Hippocampal formation (tissue), 2 donors: ENCODE data around the gene PTPRK.
A peak's percentile ranks its signal among the peaks of the same experiment; 100 is the strongest.
"Not testable (repeated sequence)": the region's sequence is repeated elsewhere in the genome, so short reads cannot be mapped to it uniquely, and the experiment has no call there.

ENCODE experiments used
- DNase-seq, 2 donors: peaks; one replicate each; lab custom pipeline; 2025; lab: John Stamatoyannopoulos, UW

PTPRK gene

DNA sequence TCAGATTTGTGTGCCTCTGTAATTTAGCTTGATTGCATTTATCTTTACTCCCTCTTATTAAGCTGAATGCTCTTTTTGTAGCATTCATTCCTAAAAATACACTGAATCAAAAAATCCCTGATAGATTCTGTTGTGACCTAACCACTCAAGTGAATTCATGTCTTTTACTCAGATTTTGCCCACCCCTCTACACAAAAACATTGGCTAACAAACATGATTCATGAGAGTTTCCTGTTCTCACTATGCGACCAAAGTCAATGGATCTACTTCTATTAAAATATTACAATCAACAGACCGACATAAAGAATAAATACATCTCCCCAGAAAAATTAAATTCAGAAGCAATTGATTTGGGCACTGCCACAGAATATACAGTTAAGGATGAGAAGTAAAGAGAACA, 520.0 kb downstream of the PTPRK start:
- no peak for DNase-seq

DNA sequence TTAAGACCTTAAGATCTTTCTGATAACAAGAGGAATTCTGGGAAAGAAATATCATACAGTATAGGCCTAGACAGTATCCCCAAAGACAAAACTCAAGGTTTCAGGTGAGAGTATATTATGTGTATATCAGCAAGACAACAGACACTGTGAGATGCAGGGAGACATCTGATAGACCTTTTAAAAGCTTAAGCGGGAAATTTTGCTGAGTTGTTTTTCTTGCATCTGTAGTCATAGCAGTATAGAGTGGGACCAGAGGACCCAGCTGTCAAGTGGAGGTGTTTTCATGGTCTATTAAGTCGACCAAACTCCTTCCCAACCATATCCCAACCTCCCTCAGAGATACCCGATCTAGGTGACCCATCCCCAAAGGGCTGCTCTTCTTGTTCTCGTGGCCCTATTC, 521.4 kb downstream of the PTPRK start:
- no peak for DNase-seq

DNA sequence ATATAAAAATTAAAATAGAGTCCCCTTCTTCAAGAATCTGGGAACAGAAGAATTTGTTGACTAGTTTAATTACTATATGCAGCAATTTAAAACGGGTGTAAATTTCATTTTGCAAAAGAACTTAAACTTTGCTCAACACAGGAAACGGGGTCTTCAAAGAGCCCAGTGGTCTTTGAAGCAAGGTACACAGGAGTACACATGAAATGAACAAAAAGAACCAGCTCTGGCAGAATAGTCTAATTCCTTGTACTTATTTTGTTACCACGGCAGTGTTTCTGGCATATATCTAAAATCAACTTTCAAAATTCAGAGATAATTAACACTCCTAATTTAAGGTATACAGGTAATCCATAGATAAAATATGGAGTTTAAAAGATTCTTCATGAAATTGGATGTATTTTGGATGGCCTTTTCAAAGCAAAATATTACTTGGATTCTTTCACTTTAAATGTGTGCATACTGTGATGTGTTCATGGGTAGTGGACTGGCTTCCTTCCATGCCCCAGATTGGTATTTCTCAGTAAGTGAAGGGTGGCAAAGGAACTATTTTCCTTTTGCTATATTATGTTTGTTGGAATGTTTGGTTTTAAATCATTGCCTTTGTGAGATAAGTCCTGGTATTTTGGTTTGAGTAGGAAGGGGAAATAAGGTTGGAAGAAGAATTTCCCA, 522.8 kb downstream of the PTPRK start:
- DNase-seq: no peak

DNA sequence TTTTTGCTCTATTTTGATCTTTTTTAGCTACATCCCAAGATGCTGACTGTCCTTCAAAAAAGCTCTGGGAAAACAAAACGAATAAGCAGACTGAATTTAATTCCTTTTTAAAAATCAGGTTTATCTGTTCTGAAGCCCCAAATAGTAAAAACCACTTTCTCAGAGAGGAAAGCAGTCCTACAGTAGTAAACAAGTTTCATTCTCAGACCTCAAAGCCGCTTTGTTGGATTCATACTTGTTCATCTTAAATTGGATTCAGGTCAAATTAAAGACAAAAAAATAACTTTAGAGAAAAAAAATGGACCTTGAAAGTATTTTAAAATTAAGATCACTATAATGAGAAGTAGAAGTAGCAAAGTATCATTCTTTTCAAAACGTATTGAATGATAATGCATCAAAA, 523.5 kb downstream of the PTPRK start:
- DNase-seq: no peak

DNA sequence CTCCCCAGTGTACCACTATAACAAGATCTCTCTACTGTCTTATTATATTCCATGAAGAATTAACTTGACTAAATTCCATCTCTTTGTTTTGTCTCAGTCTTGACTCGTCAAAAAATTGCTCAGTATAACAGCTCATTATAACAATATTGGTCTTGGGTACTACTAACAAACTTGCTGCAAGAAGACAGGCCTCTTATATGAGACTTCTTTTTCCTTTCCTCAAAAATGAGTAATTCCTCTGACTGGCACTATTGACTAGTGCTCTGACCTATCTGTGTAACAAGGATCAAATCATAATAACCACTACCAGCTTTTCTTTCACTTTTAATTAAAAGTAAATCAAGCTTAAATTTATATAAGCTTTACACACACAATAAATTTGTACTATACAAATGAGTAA, 528.3 kb downstream of the PTPRK start:
- DNase-seq: no peak

DNA sequence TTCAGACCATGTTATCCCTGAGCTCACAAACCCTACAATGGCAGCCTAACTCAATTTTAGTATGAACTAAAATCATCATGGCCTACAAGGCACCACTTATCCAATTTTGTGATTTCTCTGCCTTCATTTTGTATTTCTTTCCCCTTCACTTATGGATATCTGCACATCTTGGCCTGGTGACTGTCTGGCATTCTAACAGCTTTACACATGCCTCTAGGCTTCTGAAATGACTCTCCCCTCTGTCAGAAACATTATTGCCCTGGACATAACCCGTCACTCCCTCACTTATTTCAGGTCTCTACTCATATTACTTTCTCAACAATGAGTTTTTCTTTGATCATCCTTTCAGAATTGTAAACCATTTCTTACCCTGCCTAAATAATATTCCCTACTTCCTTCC, 530.3 kb downstream of the PTPRK start:
- DNase-seq: no peak

DNA sequence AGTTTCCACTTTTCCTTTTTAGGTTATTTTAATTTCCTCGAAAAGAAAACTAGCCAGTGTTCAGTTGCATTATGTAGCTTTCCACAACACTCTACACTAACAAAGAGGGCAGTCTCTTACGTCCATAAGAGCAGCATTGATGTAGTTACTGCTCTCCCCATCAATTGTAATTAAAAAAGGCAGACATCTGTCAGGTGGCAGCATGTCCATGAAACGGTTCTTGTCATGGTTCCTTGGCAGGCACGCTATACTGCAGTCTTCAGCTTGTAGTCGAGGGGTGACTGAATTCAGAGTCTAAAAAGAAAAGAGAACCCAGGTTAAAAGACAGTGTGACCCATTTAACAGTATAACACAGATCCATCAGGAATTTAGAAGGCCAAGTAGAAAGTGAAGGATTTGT, 539.4 kb downstream of the PTPRK start:
- peak; percentile 26 to 79 for DNase-seq

DNA sequence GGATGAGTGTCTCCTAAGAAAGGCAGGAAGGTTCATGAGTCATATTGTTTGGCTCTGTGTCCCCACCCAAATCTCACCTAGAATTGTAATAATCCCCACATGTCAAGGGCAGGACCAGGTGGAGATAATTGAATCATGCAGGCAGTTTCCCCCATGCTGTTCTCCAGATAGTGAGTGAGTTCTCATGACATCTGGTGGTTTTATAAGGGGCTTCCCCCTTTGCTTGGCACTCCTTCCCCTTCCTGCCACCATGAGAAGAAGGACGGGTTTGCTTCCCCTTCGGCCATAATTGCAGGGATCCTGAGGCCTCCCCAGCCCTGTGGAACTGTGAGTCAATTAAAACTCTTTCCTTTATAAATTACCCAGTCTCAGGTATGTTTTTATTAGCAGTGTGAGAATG, 542.2 kb downstream of the PTPRK start:
- not testable (repeated sequence) for DNase-seq

DNA sequence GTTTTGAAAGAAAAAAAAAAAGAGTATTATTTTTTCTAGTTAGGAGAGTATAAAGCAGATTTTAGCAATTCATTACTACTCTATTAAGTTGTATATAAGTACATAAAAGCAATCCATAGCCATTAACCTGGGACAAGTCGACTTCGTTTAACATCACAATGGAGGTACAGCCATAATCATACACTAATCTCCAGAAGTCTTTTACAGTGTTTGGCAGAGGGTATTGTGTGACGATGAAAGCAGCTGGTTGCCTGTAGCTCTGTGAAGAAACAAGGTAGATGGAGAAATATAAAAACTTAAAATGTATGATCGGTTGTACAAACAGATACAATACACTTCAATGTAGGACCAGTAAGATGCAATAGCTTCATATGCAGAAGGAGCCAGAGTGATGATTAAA, 543.6 kb downstream of the PTPRK start:
- no peak for DNase-seq

DNA sequence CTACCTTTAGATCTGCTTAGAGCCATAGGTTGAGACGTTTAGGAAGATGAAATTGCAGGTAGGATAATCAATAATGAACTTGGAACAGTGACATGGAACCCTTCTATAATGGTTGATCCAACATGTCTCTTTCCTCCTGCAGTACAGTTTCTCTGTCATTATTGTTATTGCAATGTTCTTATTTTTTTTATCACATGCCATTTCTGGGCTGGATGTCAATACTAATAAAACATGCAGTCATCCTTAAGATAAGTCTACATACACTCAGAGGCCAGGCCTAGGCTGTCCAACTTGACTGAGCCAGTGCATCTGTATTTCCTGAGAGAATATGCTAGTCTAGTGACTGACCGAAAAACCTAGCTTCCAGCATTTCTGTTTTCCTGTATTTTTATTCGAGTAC, 544.3 kb downstream of the PTPRK start:
- DNase-seq: no peak

DNA sequence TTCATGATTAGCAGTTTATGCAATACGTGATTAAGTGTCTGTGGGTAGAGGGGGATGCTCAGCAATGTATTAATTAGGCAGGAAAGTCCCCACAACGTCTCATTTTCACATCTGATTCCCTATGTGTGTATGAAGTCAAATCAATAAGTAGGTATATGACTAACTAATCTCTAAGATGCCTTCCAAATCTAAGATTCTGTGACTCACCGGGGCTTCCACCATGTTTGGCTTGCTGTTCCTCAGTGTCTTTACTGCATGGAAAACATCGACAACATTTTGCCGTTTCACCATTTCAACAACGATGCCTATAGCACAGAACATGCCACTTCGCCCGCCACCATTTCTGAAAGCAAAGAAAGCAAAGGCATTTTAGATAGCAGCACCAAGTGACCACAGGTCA, 547.6 kb downstream of the PTPRK start:
- DNase-seq: no peak

DNA sequence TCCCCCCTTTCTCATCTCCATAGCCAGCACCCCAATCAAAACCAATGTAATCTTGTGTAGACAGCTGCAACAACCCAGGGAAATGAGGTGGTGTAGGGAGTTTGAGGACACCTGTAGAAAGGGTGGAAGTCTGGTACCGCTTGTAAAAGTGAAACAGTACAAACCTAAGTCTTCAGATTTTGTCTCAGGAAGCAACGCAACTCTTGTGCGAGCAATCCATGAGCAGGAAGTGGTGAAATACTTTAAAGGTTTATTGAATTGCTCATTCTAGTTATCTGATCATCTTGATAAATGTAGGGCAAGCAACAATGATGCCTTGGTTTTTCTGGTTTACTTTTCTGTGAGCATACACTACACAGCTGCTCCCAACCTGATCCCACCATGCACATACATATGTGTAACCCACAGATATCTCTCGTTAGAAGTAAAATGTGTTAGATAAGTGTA, 548.4 kb downstream of the PTPRK start:
- DNase-seq: no peak

DNA sequence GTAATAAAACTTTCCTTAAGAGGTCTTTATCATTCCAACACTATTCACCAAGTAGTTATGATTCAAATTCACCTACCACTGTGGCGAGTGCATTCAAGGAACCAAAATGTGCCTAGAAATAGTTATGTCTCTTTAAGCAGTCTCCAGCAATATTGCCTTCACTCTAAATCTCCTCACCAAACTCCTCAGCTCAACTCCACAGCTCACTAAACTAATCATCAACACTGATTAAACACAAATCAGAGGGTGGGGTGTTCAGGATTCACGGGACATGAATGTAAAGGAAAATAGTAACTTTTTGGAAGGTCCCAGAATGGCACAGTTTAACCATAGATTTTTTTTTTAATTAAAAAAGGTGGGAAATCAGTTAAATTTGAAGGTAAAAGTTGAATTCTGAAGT, 549.0 kb downstream of the PTPRK start:
- no peak for DNase-seq

DNA sequence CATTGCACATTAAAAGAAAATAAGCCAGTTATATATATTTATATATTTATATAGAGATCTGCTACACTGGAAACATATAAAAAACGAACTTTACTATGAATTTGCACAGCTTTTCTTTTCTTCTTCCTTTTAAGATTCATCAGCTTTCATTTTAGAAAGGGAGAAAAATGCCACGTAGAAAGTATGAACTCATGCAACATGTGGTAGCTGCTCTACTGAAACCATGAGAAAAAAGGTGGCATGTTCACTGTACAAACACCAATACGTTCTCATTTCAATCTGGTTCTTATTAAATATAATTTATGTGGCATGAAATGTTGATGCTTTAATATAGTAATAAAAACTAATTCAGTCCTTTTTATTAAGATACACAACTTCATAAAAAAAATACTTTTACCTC, 550.7 kb downstream of the PTPRK start:
- DNase-seq: no peak

DNA sequence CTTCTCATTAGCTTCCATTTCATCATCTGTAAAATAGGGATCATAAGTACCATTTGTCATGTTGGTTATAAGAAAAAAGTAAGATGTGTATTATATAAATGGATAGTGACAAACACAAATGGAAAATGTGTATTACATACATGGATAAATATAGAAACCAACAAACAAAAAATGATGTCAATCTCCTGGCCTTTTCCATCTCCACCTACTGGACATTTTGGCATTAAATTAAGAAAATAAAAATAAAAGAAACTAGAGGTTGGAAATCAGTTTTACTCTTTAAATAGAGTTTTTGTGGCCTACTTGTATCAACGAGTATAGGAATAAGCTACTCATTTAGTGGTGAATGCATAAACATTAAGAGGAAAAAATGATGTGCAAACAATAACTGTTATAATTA, 552.0 kb downstream of the PTPRK start:
- DNase-seq: no peak

DNA sequence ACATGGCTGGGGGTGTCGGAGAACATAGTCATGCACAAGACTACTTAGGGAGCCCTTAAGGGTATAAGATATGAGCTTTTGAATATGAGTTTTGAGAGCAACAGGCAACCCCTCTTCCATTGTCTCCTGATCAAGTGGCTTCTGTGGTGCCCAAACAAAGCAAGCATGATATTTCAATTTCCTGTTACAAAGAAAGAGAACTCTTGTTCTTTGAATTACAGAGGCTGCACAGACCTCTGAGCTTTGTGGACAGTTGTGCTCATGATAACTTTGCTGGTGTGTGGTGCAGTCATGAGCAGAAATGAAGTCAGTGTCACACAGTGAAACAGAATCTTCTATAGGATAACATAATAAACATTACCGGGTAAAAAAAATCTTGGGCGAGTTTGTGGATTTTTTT, 552.7 kb downstream of the PTPRK start:
- DNase-seq: peak in 1 of 2 donors; percentile 70

DNA sequence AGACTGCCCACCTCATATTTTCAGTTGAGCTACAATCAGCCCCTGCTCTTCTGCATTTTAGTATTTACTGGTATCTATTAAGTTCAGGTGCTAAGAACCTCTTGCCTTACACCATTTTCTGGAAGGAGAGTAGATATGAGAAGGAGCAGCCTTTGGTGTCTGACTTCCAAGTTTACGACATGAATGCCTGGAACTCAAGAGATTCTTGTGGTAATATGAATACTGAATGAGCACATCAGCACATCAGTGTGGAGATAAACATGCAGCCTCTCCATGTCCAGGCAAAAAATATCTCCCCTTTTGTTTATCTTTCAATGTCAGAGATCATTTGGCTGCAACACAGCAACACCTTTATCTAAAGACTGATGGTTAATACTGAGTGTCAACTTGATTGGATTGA, 553.8 kb downstream of the PTPRK start:
- no peak for DNase-seq

DNA sequence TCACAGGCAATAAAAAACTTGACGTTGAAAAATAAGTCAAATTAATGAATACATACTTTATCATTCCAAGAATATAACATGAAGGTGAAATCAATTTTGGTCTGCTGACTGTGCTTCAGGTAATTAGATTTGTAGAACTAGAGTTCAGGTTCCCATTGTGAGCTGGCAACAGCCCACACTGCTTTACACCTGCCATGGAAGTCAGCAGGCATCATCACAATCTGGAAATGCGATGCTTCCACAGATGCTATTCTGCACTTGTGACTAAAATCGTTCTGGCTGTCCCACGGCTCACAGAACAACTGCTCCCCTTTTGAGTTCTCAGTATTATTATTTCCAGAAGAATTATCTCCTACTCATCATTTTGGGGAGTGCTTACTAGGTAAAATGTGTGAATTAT, 556.9 kb downstream of the PTPRK start:
- no peak for DNase-seq

DNA sequence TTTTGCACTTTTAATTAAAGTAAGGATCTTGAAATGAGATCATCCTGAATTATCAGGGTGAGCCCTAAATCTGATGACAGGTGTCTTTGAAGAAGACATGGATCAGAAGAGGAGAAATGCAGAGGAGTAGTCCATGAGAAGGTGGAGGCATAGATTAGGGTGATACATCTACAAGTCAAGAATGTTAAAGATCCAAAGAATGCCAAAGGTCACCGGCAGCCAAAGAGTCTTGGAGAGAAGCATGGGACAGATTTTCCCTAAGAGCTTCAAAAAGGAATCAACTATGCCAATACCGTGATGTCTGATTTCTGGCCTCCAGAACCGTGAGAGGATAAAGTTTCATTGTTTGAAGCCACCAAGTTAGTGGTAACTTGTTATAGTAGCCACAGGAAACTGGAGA, 560.5 kb downstream of the PTPRK start:
- DNase-seq: no peak

DNA sequence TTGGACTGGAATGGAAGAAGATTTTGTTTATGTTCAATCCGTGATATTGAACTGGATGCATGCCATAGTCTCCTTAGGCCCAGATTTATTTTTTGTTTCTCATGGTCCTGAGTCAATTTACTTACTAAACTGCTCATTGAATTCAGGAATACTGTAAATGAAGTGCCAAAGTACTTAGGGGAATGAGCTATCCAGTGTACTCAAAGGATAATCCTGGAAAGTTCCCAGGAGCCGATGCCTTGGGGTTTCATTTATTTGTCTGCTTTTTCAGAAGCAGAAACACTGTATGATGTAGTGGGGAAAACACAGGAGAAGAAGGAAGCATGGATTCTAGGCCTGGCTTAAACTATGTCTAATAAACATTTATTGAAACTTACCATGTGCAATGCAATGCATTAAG, 563.4 kb downstream of the PTPRK start:
- no peak for DNase-seq

DNA sequence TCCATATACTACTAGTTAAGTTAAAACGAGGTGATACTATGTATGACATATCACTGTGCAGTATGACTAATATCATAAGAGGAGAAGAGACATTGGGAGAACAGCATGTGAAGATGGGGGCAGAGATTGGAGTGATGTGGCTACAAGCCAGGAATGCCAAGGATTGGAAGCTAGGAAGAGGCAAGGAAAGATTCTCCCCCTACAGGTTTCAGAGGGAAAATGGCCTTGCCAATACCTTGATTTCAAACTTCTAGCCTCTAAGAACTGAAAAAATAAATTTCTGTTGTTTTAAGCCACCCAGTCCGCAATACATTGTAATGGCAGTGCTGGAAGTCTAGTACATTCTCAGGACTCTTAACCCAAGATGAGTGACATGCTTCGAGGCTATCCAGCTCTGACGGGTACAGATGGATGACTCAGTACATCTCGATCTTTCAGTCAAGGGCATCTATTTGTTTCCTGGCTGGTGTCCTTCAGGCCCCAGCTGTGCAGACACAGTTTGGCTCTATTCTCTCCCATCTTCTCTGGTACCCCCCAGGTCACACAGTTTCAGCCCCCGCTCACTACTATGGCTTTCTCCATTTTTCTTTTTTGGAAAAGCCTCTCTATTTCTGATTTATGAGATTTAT, 564.0 kb downstream of the PTPRK start:
- no peak for DNase-seq

DNA sequence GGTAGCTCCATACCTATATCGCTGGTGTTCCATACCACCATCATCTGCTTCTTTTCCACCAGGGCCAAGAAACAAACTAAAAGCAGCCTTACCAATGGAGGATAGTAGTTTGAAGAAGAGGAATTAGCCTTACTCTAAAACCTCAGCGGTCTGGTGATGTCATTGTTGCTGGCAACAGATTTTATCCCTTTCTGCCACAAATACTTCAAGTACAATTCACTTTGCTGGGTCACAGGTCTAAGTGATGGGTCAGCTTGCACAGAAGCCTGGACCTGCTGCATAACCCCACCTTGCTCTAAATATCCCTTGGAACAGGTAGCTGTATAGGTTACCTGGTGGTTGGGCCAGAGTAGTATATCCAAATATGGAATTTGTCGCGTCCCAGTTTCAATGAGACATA, 566.3 kb downstream of the PTPRK start:
- DNase-seq: no peak

DNA sequence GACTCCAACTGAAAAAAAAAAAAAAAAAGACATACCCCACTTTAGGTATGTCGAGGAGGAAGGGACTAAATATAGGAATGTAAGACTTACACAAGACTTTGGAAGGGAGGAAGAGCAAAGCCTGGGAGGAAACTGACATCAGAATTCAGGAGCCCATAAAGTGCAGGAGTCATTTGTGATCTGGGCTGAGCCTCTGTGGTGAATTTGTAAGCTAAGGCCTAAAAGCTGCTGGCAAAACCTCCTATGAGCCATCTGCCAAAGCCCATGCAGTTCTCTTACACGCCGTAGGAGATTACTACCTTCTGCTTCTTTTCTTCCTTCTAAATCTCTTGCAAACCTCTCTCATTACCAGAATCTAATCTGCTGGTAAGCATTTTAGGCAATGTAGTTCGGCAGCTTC, 567.6 kb downstream of the PTPRK start:
- no peak for DNase-seq

DNA sequence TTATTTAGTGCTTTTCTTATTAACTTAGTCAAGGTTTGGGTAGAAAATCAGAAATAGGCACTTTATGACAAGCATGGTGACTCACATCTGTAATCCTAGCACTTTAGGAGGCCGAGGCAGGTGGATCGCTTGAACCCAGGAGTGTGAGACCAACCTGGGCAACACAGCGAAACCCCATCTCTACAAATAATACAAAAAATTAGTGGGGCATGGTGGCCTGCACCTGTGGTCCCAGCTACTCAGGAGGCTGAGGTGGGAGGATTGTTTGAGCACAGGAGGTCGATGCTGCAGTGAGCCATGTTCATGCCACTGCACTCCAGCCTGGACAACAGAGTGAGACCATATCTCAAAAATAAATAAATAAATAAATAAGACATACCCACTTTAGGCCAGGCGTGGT, 568.2 kb downstream of the PTPRK start:
- DNase-seq: no peak
